H1 (cell line): ENCODE measurements around the gene NR2F1-AS1. TPM values are rescaled to one million over a fixed set of nuclear protein-coding genes. Genes with fewer than 3 reads are reported as not detected.

Experiments used
- CTCF ChIA-PET: fragments of 300-600 bp; sonication (Branson Sonifier 250); formaldehyde crosslinking; loops from one replicate; lab custom pipeline; 2021; ENCODE audit not compliant: partially characterized antibody; lab: Charles Lee
- POLR2A ChIA-PET: fragments of 300-600 bp; sonication (Branson Sonifier 250); formaldehyde crosslinking; loops from one replicate; lab custom pipeline; 2021; ENCODE audit warnings: inconsistent platforms; ENCODE audit not compliant: partially characterized antibody; lab: Charles Lee
- DNase-seq, 2 experiments: peaks; one replicate each; pipeline versions ENCODE4 v3.0.0 to v3.0.0-alpha.2; 2010 to 2022; ENCODE audit warnings: low spot score in 2 of 2, low read depth in 1 of 2, mixed read lengths in 1 of 2
- FAIRE-seq: peaks from 2 replicates; lab custom pipeline; 2011; peaks lifted over from hg19 to GRCh38; lab: Jason Lieb, UNC
- H2AFZ ChIP-seq: 2 replicates; pipeline ENCODE4 v1.8.1; 2012; ENCODE audit warnings: low read length, inconsistent platforms
- H2AK5ac ChIP-seq: 2 replicates; pipeline ENCODE4 v1.6.1; 2013; ENCODE audit warnings: low read depth, low read length
- H2BK120ac ChIP-seq: replicated peaks from 2 replicates; pipeline ENCODE3; 2013; ENCODE audit warnings: low read depth, low read length, inconsistent platforms
- H2BK12ac ChIP-seq: 2 replicates; pipeline ENCODE4 v1.6.1; 2013; ENCODE audit warnings: low read depth, low read length
- H2BK15ac ChIP-seq: 2 replicates; pipeline ENCODE4 v1.6.1; 2013; ENCODE audit warnings: low read length
- H2BK20ac ChIP-seq: 2 replicates; pipeline ENCODE4 v1.6.1; 2013; ENCODE audit warnings: low read length
- H2BK5ac ChIP-seq: 2 replicates; pipeline ENCODE4 v1.6.1; 2013; ENCODE audit warnings: low read depth, low read length
- H3K14ac ChIP-seq: 2 replicates; pipeline ENCODE4 v1.6.1; 2013; ENCODE audit warnings: inconsistent platforms; ENCODE audit not compliant: insufficient read length
- H3K18ac ChIP-seq: 2 replicates; pipeline ENCODE4 v1.6.1; 2013; ENCODE audit warnings: low read length; ENCODE audit errors: extremely low read depth
- H3K23ac ChIP-seq: 2 replicates; pipeline ENCODE4 v1.6.1; 2013; ENCODE audit warnings: inconsistent platforms; ENCODE audit not compliant: insufficient read length
- H3K23me2 ChIP-seq: 2 replicates; pipeline ENCODE4 v1.6.1; 2013; ENCODE audit warnings: low read depth, low read length
- H3K27ac ChIP-seq: 2 replicates; pipeline ENCODE4 v1.6.1; 2011; ENCODE audit warnings: low read depth, low read length, inconsistent platforms
- H3K27me3 ChIP-seq, 4 experiments: replicated peaks in 1 of 4; 1 replicate in 1 of 4; 2 replicates in 3 of 4; pipeline versions ENCODE4 v1.6.1 to v1.8.1; 2011 to 2013; ENCODE audit warnings: low read length in 3 of 4, mild to moderate bottlenecking in 3 of 4, inconsistent platforms in 2 of 4, mixed read lengths in 2 of 4, moderate library complexity in 1 of 4; ENCODE audit not compliant: control insufficient read depth in 3 of 4, insufficient read depth in 3 of 4; ENCODE audit errors: extremely low read depth in 1 of 4
- H3K36me3 ChIP-seq, 4 experiments: 2 replicates each; pipeline versions ENCODE4 v1.6.1 to v1.8.1; 2011 to 2013; ENCODE audit warnings: mild to moderate bottlenecking in 4 of 4, low read length in 3 of 4, moderate library complexity in 2 of 4, control low read depth in 1 of 4, inconsistent platforms in 1 of 4; ENCODE audit not compliant: insufficient read depth in 4 of 4, control insufficient read depth in 2 of 4
- H3K4ac ChIP-seq: replicated peaks from 2 replicates; pipeline ENCODE3; 2013; ENCODE audit warnings: low read length, low read depth, mixed read lengths, inconsistent platforms; ENCODE audit not compliant: insufficient read length
- H3K4me1 ChIP-seq, 4 experiments: replicated peaks in 1 of 4; 1 replicate in 1 of 4; 2 replicates in 3 of 4; pipeline versions ENCODE4 v1.6.1 to v1.8.1; 2011 to 2013; ENCODE audit warnings: low read length in 3 of 4, inconsistent platforms in 2 of 4, mixed read lengths in 1 of 4; ENCODE audit not compliant: insufficient read depth in 4 of 4, control insufficient read depth in 3 of 4
- H3K4me2 ChIP-seq, 2 experiments: 2 replicates each; pipeline versions ENCODE4 v1.6.1 to v1.8.1; 2011 to 2013; ENCODE audit warnings: low read depth in 2 of 2, low read length in 2 of 2, control low read depth in 1 of 2, inconsistent platforms in 1 of 2, mild to moderate bottlenecking in 1 of 2; ENCODE audit not compliant: insufficient read depth in 1 of 2
- H3K4me3 ChIP-seq, 4 experiments: fragments of 200-600, 300-600 bp in 1 of 4; sonication (generic), shearing (Covaris generic), sonication (Bioruptor Twin) in 1 of 4; 2 replicates each; pipeline versions ENCODE4 v1.5.1 to v1.8.1; 2011 to 2016; ENCODE audit warnings: low read length in 4 of 4, low read depth in 3 of 4, control low read depth in 2 of 4, inconsistent platforms in 2 of 4, mild to moderate bottlenecking in 2 of 4, mixed read lengths in 1 of 4, moderate library complexity in 1 of 4; ENCODE audit not compliant: insufficient read depth in 2 of 4; ENCODE audit errors: extremely low read depth in 1 of 4
- H3K56ac ChIP-seq: replicated peaks from 2 replicates; pipeline ENCODE3; 2013; ENCODE audit warnings: low read depth, mild to moderate bottlenecking, mixed read lengths, low read length, inconsistent platforms; ENCODE audit not compliant: insufficient read length
- H3K79me1 ChIP-seq: 2 replicates; pipeline ENCODE4 v1.6.1; 2013; ENCODE audit warnings: low read depth, low read length, control low read depth
- H3K79me2 ChIP-seq, 2 experiments: 2 replicates each; pipeline versions ENCODE4 v1.6.1 to v1.8.1; 2012 to 2013; ENCODE audit warnings: low read length in 2 of 2, mild to moderate bottlenecking in 2 of 2, inconsistent platforms in 1 of 2; ENCODE audit not compliant: insufficient read depth in 2 of 2, control insufficient read depth in 1 of 2
- H3K9ac ChIP-seq, 4 experiments: replicated peaks in 1 of 4; 1 replicate in 1 of 4; 2 replicates in 3 of 4; pipeline versions ENCODE4 v1.6.1 to v1.8.1; 2011 to 2013; ENCODE audit warnings: low read depth in 3 of 4, low read length in 3 of 4, control low read depth in 2 of 4, mild to moderate bottlenecking in 2 of 4, moderate library complexity in 2 of 4, inconsistent platforms in 1 of 4; ENCODE audit errors: extremely low read depth in 1 of 4
- H3K9me3 ChIP-seq, 2 experiments: 2 replicates each; pipeline versions ENCODE4 v1.6.1 to v1.8.1; 2012 to 2013; ENCODE audit warnings: mild to moderate bottlenecking in 2 of 2, moderate library complexity in 2 of 2, control low read depth in 1 of 2, inconsistent platforms in 1 of 2, low read depth in 1 of 2, low read length in 1 of 2, mixed read lengths in 1 of 2; ENCODE audit not compliant: insufficient read depth in 2 of 2
- H4K20me1 ChIP-seq, 2 experiments: replicated peaks in 1 of 2; 2 replicates each; pipeline versions ENCODE3 to v1.8.1; 2011 to 2013; ENCODE audit warnings: inconsistent platforms in 2 of 2, low read length in 2 of 2, mild to moderate bottlenecking in 1 of 2; ENCODE audit not compliant: insufficient read depth in 2 of 2, control insufficient read depth in 1 of 2
- H4K5ac ChIP-seq: 2 replicates; pipeline ENCODE4 v1.6.1; 2013; ENCODE audit warnings: low read length, low read depth, mixed read lengths, inconsistent platforms; ENCODE audit not compliant: insufficient read length
- H4K8ac ChIP-seq: 2 replicates; pipeline ENCODE4 v1.8.0; 2013; ENCODE audit warnings: mild to moderate bottlenecking, moderate library complexity, low read length, inconsistent platforms; ENCODE audit not compliant: insufficient read depth; ENCODE audit errors: extremely low read depth
- H4K91ac ChIP-seq: replicated peaks from 2 replicates; pipeline ENCODE3; 2013; ENCODE audit warnings: low read length, mixed read lengths, inconsistent platforms; ENCODE audit not compliant: insufficient read length
- EGR1 ChIP-seq: IDR thresholded peaks from 2 replicates; pipeline ENCODE4 v1.6.1; 2011; ENCODE audit warnings: low read depth, low read length, borderline replicate concordance
- EZH2 ChIP-seq: fragments of 200-600 bp; sonication (generic); IDR thresholded peaks from 2 replicates; pipeline ENCODE4 v1.7.1; 2012; ENCODE audit warnings: low read depth, mild to moderate bottlenecking, moderate library complexity, low read length, inconsistent platforms; ENCODE audit not compliant: severe bottlenecking
- RNF2 ChIP-seq: fragments of 200-900, 300-1000 bp; sonication (generic); IDR thresholded peaks from 2 replicates; pipeline ENCODE4 v1.7.1; 2016; ENCODE audit warnings: borderline replicate concordance, low read depth, mild to moderate bottlenecking, antibody characterized with exemption, low read length; ENCODE audit not compliant: poor library complexity, severe bottlenecking; ENCODE audit errors: missing control alignments
- SUZ12 ChIP-seq: fragments of 200-600 bp; sonication (generic); IDR thresholded peaks from 2 replicates; pipeline ENCODE4 v1.6.1; 2012; ENCODE audit warnings: mild to moderate bottlenecking, inconsistent platforms, low read length, moderate library complexity, mixed read lengths
- WGBS, 2 experiments: shearing (Covaris generic) in 1 of 2; methylation state at CpG; one replicate each; pipeline versions ENCODE4 v1.1.6 to v1.1.7; 2013 to 2015; ENCODE audit warnings: low lambda C conversion rate in 2 of 2, mixed read lengths in 2 of 2, inconsistent platforms in 1 of 2, low coverage in 1 of 2, missing lambda C conversion rate in 1 of 2; ENCODE audit not compliant: insufficient replicate concordance in 2 of 2, insufficient coverage in 1 of 2, insufficient read length in 1 of 2; ENCODE audit errors: extremely low coverage in 1 of 2, missing lambda C conversion rate in 1 of 2; 5-methylcytosine and 5-hydroxymethylcytosine counted together
- polyA plus RNA-seq, 7 experiments: library from polyadenylated mRNA; depleted of rRNA in 3 of 7; stranded (reverse) in 5 of 7; unstranded in 2 of 7; fragments of >200 nt in 5 of 7; fragments of 200-250 nt in 2 of 7; gene quantifications; 1 replicate in 5 of 7; 2 replicates in 1 of 7; 4 replicates in 1 of 7; pipeline versions ENCODE4 v1.2.1 to v1.2.3, GENCODE V29; 2011 to 2013; ENCODE audit warnings: missing spikeins in 2 of 7, mixed read lengths in 2 of 7
- total RNA-seq: library from RNA; stranded (reverse); fragmentation: NEBNext Ultra II Directional; extraction: Animal tissue kit (Norgen Biotek cat#: 25700); gene quantifications from 2 replicates; pipeline ENCODE4 v1.2.1, GENCODE V29; 2021

Gene NR2F1-AS1
- total and polyA plus RNA-seq, 2 of the 8 experiments (the other 6 are each of a cell fraction or from before 2014, with no cell fraction given), result 1.6 to 5.6 TPM

DNA sequence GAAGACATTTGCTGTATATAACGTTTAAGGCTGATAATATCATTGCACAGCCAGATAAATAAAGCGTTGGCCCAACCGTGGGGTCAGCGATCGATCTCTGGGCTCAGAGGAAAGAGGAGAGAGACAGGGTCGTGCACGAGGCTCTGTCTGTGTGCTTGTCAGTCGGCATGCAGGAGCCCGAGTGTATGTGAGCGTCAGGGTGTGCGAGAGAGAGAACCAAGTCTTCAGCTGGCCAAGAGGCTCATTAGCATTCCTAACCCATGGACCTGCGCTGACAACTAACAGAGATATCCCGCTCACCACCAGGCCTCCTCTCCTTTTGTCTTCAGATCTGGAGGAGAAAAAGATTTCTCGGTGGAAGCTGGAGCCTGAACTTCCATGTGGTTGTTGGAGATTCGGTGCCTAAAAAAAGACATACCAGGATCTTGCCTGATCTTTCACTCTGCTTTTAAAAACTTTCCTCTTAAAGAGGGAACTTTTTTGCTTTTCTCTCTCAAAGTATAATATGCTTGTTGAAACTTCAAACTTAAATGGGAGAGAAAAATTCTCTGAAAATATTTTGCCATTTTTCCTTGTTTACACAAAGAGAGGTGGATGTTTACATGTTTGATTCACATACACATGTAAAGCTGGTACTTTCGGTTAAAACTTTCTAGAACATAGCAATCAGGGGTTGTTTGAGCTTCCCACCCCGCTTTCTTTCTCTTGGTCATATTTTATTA, 18.5 kb upstream of the NR2F1-AS1 start:
- peaks cover 0 to 4% (median 0%) of the 10 kb centered on the region in 4 experiments; a peak in 1 of 8 replicates for H3K36me3 ChIP-seq
- no peak overlapping the region for H2BK12ac ChIP-seq
- no peak overlapping the region for H3K23ac ChIP-seq
- H3K27me3 ChIP-seq, result peaks cover 97 to 100% (median 99%) of the 10 kb centered on the region in 4 experiments
- no peak overlapping the region for H2AFZ ChIP-seq
- no peak overlapping the region for H4K91ac ChIP-seq
- no peak overlapping the region for H3K56ac ChIP-seq
- peak overlapping the region in 1 of 2 experiments; percentile 15; a peak in 1 of 4 replicates for H3K4me2 ChIP-seq
- no peak overlapping the region for H2BK15ac ChIP-seq
- FAIRE-seq, result peak; percentile 48
- WGBS, 2 experiments, result 5% methylated on average over 17 of the region's 17 CpGs; no CpG with 5 or more reads in 1 of the 2 experiments
- no peak overlapping the region for H3K4ac ChIP-seq
- H4K5ac ChIP-seq, result no peak overlapping the region
- no peak overlapping the region for H3K27ac ChIP-seq
- H3K18ac ChIP-seq, result no peak overlapping the region; the same call in 1 of the 2 replicates
- H3K14ac ChIP-seq, result no peak overlapping the region
- no peak overlapping the region for H2BK20ac ChIP-seq
- H3K79me1 ChIP-seq, result no peaks in the 10 kb centered on the region; the same call in 1 of the 2 replicates
- H4K20me1 ChIP-seq, result peaks cover 14 to 44% of the 10 kb centered on the region in 2 experiments
- CTCF ChIA-PET, result interaction anchor here (0.8 to 3.8 kb wide), 11 partner anchors 8 to 201 kb away, joined by 3 to 32 read pairs (median 5); no protein-coding TSS in a partner anchor
- H3K4me3 ChIP-seq, result no peak overlapping the region
- H4K8ac ChIP-seq, result no peak overlapping the region
- no peak overlapping the region for H2BK120ac ChIP-seq
- no peak for DNase-seq
- H2BK5ac ChIP-seq, result no peak overlapping the region
- peaks cover 3% of the 10 kb centered on the region for H3K23me2 ChIP-seq
- H3K9ac ChIP-seq, result no peak overlapping the region
- no peak overlapping the region for H2AK5ac ChIP-seq
- no peaks in the 10 kb centered on the region for H3K79me2 ChIP-seq
- H3K9me3 ChIP-seq, result no peaks in the 10 kb centered on the region
- POLR2A ChIA-PET, result interaction anchor here (1.7 kb wide), 1 partner anchor 27 kb away, joined by 3 read pairs; no protein-coding TSS in a partner anchor
- TF ChIP-seq EGR1, result no peak
- peak; percentile 11 for TF ChIP-seq SUZ12
- TF ChIP-seq RNF2, result peak; percentile 30
- peak; percentile 20 for TF ChIP-seq EZH2
- H3K4me1 ChIP-seq, result peaks cover 6 to 25% (median 22%) of the 10 kb centered on the region in 4 experiments
